ENCODE measurements around the gene SCG3.

DNA sequence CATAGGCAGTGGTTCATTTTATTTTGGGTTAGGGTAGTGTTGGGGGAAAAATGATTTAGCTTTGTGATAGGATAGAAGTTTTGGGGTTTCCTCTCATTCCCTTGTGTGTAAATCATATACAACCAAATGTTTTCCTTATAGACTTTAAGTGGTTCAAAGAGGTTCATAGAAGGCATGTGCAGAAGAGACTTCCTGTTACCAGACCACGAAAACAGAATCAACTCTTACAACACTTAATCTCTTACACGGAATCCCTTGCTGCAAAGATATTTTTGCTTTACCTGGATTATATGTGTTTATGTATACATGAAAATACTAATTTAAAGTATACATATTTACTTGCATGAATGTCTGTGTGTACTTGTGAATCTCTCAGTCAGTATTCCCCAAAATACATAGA lies 73.0 kb downstream of the SCG3 start:
- TF ChIP-seq POLR2AphosphoS5 (IDR thresholded peaks at IDR 0.05; ENCODE audit: low read depth, low read length) (no peak), TAF1 (IDR thresholded peaks at IDR 0.05; ENCODE audit: borderline replicate concordance, insufficient read depth, low read length) (no peak)
- TF ChIP-seq, protein P1, sequence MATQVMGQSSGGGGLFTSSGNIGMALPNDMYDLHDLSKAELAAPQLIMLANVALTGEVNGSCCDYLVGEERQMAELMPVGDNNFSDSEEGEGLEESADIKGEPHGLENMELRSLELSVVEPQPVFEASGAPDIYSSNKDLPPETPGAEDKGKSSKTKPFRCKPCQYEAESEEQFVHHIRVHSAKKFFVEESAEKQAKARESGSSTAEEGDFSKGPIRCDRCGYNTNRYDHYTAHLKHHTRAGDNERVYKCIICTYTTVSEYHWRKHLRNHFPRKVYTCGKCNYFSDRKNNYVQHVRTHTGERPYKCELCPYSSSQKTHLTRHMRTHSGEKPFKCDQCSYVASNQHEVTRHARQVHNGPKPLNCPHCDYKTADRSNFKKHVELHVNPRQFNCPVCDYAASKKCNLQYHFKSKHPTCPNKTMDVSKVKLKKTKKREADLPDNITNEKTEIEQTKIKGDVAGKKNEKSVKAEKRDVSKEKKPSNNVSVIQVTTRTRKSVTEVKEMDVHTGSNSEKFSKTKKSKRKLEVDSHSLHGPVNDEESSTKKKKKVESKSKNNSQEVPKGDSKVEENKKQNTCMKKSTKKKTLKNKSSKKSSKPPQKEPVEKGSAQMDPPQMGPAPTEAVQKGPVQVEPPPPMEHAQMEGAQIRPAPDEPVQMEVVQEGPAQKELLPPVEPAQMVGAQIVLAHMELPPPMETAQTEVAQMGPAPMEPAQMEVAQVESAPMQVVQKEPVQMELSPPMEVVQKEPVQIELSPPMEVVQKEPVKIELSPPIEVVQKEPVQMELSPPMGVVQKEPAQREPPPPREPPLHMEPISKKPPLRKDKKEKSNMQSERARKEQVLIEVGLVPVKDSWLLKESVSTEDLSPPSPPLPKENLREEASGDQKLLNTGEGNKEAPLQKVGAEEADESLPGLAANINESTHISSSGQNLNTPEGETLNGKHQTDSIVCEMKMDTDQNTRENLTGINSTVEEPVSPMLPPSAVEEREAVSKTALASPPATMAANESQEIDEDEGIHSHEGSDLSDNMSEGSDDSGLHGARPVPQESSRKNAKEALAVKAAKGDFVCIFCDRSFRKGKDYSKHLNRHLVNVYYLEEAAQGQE (IDR thresholded peaks at IDR 0.05; ENCODE audit: insufficient read depth in 1 of 2, low read depth in 2 of 2, low read length in 2 of 2): no peak
